HuH-7 (cell line): ENCODE measurements around the gene ZNF74.
"Not testable (repeated sequence)": the region's sequence is repeated elsewhere in the genome, so short reads cannot be mapped to it uniquely, and the experiment has no call there.

ENCODE experiments used
- DNase-seq: peaks from one replicate; pipeline ENCODE4 v3.0.0; 2011; ENCODE audit warnings: low spot score

ZNF74 gene

DNA sequence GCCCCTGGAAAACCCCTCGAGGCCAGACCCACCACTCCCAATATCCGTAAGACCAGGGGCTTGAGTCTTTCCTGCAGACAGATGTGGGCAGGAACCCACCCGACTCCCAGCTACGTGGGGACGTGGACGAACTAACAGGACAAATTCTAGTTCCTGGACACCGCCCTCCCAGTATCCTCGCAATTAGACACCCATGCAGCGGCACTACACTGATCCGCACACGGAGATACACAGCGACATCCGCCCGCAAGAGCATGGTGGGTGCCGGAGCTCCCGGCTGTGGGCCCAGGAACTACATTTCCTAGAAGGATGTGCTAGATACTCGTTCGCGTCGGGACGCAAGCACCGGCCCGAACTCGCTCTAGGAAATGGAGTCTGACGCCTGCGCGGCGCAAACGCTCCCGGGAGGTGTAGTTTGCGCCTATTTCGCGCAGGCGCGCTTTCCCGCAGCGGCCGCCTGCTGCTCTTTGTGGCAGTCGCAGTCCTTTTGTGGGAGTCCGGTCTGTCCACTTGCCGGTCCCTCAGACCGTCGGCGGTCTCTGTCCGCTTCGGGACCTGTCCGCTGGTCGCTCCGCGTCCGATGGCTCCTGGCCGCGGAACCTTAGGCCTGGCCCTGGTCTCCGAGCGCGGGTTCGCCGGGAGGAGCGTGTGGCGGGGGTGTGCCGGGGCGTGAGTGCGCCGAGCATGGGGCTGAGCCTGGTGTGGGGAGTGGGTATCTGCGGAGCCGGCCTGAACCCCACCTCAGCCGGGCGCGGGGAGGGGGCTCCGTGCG, at the start of gene ZNF74:
Gene ZNF74 (plus strand): TSS at position 447 of the 772 bp plus-strand sequence. CDS start 478 bp downstream, outside the sequence.
- DNase-seq = peak; percentile 78

DNA sequence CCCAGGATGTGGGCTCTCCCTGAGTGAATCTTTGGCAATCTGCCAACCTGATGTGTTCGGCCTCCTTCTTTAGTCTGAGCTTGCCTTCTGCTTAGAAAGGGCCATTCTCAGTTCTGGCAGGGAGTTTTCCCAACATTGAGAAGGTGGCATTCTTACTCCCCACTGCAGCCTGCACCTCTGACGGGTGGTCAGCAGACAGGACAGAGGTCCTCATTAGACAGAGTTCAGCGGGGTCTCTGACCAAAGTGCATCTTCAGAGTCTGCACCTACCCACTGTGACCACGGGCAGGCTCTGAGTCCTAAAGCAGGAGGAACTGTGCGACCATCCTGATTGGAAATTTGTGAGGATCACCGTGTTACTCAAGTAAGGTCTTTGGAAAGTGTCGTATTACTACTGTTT, 47.4 kb upstream of the ZNF74 start:
- not testable (repeated sequence) for DNase-seq

DNA sequence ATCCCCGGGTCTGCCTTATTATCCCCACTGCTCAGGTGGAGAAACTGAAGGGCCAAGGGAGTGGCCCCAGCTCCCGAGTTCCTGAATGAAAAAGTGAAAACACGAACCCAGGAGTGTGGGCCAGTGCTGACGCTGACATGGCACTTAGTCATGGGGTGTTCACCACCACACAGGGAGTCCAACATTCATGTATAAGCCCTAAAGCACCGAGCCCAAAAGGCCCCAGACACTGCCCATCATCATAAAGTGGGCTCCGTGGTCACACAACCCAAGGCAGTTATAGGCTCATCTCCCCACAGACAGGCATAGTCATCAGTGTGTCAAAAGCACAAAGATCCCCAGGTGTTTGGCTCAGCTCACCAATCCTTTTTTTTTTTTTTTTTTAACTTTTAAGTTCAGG, 41.4 kb upstream of the ZNF74 start:
- not testable (repeated sequence) for DNase-seq

DNA sequence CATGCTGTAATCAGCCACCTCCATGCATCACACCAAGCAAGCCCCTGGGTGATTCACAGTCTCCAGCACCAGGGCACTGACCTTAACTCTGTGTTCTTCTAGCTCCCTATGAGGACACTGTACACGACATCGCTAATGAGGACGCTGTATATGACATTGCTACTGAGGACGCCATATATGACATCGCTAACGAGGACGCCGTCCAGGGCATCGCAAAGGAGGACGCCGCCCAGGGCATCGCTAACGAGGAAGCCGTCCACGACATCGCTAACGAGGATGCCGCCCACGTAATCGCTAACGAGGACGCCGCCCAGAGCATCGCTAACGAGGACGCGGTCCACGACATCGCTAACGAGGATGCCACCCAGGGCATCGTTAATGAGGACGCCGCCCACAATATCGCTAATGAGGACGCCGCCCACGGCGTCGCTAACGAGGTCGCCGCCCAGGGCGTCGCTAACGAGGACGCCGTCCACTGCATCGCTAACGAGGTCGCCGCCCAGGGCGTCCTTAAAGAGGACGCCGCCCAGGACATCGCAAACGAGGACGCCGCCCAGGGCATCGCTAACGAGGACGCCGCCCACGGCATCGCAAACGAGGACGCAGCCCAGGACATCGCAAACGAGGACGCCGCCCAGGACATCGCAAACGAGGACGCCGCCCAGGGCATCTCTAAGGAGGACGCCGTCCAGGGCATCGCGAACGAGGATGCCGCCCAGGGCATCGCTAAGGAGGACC, 39.5 kb upstream of the ZNF74 start:
- no peak for DNase-seq

DNA sequence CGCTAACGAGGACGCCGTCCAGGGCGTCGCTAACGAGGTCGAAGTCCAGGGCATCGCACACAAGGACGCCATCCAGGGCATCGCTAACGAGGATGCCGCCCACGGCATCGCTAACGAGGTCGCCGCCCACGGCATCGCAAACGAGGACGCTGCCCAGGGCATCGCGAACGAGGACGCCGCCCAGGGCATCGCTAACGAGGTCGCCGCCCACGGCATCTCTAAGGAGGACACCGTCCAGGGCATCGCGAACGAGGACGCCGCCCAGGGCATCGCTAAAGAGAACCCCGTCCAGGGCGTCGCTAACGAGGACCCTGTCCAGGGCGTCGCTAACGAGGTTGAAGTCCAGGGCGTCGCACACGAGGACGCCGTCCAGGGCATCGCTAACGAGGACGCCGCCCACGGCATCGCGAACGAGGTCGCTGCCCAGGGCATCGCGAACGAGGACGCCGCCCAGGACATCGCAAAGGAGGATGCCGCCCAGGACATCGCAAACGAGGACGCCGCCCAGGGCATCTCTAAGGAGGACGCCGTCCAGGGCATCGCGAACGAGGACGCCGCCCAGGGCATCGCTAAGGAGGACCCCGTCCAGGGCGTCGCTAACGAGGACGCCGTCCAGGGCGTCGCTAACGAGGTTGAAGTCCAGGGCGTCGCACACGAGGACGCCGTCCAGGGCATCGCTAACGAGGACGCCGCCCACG, 37.9 kb upstream of the ZNF74 start:
- not testable (repeated sequence) for DNase-seq

DNA sequence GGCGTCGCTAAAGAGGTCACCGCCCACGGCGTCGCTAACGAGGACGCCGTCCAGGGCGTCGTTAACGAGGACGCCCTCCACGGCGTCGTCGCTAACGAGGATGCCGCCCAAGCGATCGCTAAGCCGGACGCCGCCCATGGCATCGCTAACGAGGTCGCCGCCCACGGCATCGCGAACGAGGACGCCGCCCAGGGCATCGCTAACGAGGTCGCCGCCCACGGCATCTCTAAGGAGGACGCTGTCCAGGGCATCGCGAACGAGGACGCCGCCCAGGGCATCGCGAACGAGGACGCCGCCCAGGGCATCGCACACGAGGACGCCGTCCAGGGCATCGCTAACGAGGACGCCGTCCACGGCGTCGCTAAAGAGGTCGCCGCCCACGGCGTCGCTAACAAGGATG, 37.0 kb upstream of the ZNF74 start:
- DNase-seq = not testable (repeated sequence)

DNA sequence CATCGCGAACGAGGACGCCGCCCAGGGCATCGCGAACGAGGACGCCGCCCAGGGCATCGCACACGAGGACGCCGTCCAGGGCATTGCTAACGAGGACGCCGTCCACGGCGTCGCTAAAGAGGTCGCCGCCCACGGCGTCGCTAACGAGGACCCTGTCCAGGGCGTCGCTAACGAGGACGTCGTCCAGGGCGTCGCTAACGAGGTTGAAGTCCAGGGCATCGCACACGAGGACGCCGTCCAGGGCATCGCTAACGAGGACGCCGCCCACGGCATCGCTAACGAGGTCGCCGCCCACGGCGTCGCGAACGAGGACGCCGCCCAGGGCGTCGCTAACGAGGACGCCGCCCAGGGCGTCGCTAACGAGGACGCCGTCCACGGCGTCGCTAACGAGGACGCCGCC, 36.0 kb upstream of the ZNF74 start:
- not testable (repeated sequence) for DNase-seq

DNA sequence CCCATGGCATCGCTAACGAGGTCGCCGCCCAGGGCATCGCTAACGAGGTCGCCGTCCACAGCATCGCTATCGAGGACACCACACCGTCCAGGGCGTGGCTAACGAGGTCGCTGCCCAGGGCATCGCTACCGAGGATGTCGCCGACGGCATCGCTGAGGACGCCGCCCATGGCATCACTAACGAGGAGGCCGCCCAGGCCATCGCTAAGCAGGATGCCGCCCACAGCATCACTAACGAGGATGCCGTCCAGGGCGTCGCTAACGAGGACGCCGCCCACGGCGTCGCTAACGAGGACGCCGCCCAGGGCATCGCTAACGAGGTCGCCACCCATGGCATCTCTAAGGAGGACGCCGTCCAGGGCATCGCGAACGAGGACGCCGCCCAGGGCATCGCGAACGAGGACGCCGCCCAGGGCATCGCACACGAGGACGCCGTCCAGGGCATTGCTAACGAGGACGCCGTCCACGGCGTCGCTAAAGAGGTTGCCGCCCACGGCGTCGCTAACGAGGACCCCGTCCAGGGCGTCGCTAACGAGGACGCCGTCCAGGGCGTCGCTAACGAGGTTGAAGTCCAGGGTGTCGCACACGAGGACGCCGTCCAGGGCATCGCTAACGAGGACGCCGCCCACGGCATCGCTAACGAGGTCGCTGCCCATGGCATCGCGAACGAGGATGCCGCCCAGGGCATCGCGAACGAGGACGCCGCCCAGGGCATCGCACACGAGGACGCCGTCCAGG, 35.3 kb upstream of the ZNF74 start:
- DNase-seq = not testable (repeated sequence)

DNA sequence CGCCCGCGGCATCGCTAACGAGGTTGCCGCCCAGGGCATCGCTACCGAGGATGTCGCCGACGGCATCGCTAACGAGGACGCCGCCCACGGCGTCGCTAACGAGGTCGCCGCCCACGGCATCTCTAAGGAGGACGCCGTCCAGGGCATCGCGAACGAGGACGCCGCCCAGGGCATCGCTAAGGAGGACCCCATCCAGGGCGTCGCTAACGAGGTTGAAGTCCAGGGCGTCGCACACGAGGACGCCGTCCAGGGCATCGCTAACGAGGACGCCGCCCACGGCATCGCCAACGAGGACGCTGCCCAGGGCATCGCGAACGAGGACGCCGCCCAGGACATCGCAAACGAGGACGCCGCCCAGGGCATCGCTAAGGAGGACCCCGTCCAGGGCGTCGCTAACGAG, 33.7 kb upstream of the ZNF74 start:
- DNase-seq = not testable (repeated sequence)

DNA sequence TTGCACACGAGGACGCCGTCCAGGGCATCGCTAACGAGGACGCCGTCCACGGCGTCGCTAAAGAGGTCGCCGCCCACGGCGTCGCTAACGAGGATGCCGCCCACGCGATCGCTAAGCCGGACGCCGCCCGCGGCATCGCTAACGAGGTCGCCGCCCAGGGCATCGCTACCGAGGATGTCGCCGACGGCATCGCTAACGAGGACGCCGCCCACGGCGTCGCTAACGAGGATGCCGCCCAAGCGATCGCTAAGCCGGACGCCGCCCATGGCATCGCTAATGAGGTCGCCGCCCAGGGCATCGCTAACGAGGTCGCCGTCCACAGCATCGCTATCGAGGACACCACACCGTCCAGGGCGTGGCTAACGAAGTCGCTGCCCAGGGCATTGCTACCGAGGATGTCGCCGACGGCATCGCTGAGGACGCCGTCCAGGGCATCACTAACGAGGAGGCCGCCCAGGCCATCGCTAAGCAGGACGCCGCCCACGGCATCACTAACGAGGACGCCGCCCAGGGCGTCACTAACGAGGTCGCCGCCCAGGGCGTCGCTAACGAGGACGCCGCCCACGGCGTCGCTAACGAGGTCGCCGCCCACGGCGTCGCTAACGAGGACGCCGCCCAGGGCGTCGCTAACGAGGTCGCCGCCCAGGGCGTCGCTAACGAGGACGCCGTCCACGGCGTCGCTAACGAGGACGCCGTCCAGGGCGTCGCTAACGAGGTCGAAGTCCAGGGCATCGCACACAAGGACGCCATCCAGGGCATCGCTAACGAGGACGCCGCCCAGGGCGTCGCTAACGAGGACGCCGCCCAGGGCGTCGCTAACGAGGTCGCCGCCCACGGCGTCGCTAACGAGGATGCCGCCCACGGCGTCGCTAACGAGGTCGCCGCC, 32.8 kb upstream of the ZNF74 start:
- DNase-seq = not testable (repeated sequence)

DNA sequence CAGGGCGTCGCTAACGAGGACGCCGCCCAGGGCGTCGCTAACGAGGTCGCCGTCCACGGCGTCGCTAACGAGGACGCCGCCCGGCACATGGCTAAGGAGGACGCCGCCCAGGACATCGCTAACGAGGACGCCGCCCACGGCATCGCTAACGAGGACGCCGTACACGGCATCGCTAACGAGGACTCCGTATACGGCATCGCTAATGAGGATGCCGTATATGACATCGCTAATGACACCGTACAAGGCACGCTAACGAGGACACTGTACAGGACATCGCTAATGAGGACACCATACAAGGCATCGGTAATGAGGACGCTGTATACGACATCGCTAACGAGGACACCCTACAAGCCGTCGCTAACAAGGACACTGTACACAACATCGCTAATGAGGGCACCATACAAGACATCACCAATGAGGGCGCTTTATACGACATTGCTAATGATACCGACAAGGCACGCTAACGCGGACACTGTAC, 32.2 kb upstream of the ZNF74 start:
- not testable (repeated sequence) for DNase-seq

DNA sequence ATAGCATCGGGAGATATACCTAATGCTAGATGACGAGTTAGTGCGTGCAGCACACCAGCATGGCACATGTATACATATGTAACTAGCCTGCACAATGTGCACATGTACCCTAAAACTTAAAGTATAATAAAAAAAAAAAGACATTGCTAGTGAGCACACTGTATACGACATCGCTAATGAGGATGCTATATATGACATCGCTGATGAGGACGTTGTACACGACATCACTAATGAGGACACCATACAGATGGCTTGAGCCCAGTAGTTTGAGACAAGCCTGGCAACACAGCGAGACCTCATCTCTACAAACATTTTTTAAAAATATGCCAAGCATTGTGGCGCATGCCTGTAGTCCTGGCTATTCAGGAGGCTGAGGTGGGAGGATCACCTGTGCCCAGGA, 31.5 kb upstream of the ZNF74 start:
- DNase-seq = not testable (repeated sequence)

DNA sequence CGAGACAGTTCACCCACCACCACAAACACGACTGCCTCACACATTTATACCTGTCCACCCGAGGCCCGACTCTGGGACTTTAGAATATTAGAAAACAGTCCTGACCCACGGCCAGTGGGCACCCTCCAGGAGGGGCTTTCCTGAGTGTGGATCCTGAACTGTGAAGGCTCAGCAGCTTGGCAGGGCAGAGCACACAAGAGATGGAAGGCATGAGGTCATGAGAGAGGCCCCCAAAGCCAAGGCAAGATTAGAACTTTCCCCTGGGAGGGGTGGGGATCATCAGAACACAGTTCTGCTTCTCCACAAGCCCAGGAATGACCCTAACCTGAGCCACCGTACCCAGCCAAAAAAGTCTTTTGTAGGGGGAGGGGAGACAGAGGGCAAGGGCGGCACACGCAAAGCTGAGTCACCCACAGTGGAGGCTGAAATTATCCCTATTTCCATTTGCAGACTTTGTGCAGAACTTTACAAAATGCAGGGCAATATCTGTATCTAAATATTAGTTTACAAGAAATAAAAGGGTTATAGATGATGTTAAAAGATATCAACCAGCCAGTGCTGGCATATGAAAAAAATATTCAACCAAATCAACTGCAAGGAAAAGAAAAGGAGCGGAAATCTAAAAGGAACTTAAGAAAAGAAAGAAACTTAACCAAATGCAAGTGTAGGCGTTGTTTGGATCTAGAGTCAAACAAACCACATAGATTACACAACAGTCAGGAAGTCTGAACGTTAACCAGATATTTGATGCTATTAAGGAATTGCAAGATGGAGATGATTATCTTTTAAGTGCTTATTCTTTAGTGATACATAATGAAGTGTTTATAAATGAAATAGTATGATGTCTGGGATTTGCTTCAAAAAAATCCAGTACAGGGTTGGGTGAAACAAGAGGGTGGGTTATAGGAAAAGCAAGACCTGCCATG, 29.4 kb upstream of the ZNF74 start:
- DNase-seq = not testable (repeated sequence)

DNA sequence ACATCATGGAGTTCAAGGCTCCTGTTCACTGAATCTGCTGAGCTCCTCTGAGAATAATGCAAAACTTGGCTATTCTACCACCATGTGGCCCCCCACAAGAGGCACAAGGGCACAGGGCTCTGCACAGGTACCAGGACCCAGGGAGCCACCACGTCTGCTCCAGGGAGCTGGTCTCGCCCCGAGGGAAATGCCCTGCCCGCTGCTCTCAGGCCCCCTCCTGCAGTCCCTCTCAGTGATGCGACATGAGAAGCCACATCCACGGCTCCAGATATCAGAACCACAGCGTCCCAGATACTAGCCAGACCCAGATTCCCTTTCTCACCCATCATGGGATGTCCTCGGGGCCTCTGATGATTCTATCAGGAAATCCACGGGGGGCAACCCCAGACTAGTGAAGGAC, 27.1 kb upstream of the ZNF74 start:
- not testable (repeated sequence) for DNase-seq

DNA sequence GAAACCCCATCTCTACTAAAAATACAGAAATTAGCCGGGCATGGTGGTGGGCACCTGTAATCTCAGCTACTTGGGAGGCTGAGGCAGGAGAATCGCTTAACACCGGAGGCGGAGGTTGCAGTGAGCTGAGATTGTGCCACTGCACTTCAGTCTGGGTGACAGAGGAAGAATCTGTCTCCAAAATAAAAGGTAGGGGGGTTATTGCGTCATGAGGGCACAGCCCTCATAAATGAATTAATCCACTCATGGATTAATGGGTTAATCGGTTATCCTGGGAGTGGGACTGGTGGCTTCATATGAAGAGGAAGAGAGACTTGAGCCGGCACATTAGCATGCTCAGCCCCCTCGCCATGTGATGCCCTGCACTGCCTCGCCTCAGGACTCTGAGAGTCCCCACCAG, 25.1 kb upstream of the ZNF74 start:
- not testable (repeated sequence) for DNase-seq

DNA sequence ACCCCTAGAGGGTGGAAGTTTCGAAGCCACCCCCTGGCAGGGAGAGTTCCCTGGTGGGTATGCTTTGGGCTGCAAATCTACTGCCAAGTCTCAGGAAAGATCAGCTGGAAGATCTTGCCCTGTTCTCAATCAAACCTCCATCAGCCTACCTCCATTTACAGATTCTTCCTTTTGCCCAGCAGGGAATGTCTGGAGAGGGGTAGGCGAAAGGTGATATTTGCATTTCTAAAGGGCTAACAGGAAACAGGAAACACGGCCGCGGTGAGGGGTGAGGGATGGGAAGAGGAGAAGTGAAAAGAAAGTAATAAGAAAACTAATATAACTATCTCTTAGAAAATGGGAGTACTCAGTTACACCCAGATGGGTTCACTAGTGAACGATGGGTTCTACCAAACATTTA, 22.3 kb upstream of the ZNF74 start:
- not testable (repeated sequence) for DNase-seq

DNA sequence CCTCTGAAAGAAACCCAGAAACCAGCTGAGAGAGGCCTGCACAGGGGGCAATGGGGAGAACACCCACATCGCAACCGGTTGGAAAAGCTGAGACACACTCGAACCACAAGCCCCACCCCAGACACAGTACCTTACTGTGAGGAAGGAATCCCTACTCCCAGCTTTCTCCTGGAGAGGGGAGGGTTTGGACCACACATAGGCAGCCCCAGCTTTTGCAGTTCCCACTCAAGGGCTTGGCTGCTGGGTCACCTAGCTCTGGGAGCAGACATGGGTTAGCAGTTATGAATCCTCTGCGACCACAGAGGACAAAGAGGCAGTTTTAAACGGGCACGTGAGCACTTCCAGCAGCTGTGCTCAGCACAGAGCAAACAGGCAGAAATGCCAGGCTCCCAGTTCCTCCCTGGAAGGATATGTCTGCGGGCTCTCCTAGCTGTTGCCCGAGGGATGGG, 21.5 kb upstream of the ZNF74 start:
- not testable (repeated sequence) for DNase-seq

DNA sequence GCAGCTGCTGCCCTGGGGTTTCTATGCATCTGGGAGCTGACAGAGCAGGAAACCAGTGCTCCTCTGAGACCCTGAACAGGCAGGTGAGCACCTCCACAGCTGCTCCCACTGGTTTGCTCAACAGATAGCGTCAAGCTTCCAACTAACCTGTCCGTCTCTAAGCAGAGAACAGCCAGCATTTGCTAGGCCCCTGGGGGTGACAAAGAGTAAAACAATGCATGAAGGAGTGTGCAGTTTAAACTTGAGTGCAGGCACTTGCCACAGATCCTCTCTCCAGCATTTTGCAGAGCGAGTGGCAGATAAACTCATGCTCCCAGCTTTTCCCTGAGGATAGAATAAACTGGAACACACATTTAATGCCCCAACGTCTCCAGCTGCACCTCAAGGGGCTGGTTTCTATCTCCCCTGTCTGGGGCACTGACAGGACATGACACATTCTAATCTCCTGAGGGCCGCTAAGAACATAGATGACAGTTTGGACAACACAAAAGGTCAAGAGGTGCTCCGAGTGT, 20.7 kb upstream of the ZNF74 start:
- not testable (repeated sequence) for DNase-seq

DNA sequence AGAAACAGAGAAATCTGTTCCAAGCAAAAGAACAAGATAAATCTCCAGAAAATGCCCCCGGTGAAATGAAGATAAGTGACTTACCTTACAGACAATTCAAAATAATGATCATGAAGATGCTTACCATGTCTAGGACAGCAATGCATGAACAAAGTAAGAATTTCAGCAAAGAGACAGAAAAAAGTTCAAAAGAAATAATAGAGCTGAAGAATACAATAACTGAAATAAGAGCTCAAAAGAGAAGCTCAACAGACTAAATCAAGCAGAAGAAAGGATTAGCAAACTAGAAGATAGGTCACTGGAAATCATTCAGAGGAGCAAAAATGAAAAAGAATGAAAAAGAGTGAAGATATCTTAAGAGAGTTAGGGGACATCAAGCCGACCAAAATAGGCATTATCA, 19.8 kb upstream of the ZNF74 start:
- DNase-seq = not testable (repeated sequence)
